GM19397 (cell line): Measurements from ENCODE around the gene ZIC1.

Source experiments
- ATAC-seq: cut with Tn5 transposase; IDR thresholded peaks from one replicate; pipeline ENCODE4 v1.9.1; 2021; ENCODE audit warnings: mild to moderate bottlenecking, moderate library complexity; ENCODE audit not compliant: unreplicated experiment

The ZIC1 gene

GRCh38 chr3:147420353-147421183, 11.4 kb downstream of the ZIC1 start:
- no peak for ATAC-seq

- no peak for ATAC-seq
Observed at GRCh38 chr3:147421184-147421912, 12.2 kb downstream of the ZIC1 start.

GRCh38 chr3:147422196-147422595, 13.0 kb downstream of the ZIC1 start:
- ATAC-seq, result no peak

- ATAC-seq, result no peak
Observed at GRCh38 chr3:147422601-147423536, 13.7 kb downstream of the ZIC1 start.

GRCh38 chr3:147423537-147423797, 14.3 kb downstream of the ZIC1 start:
- no peak for ATAC-seq

- no peak for ATAC-seq
Observed at GRCh38 chr3:147423798-147424580, 14.8 kb downstream of the ZIC1 start.

GRCh38 chr3:147424581-147425387, 15.6 kb downstream of the ZIC1 start:
- no peak for ATAC-seq

- ATAC-seq, result no peak
Observed at GRCh38 chr3:147425388-147425850, 16.3 kb downstream of the ZIC1 start.

GRCh38 chr3:147426931-147427330, 17.8 kb downstream of the ZIC1 start:
- ATAC-seq, result no peak

GRCh38 chr3:147427746-147428145, 18.6 kb downstream of the ZIC1 start:
- no peak for ATAC-seq

- ATAC-seq, result no peak
Observed at GRCh38 chr3:147428326-147428725, 19.2 kb downstream of the ZIC1 start.

- ATAC-seq, result no peak
Observed at GRCh38 chr3:147428754-147429153, 19.6 kb downstream of the ZIC1 start.

GRCh38 chr3:147431751-147432150, 22.6 kb downstream of the ZIC1 start:
- ATAC-seq, result no peak

- ATAC-seq, result no peak
Observed at GRCh38 chr3:147447224-147447623, 38.1 kb downstream of the ZIC1 start.

- ATAC-seq, result no peak
Observed at GRCh38 chr3:147449669-147450068, 40.5 kb downstream of the ZIC1 start.

- ATAC-seq, result no peak
Observed at GRCh38 chr3:147458995-147459704, 50.0 kb downstream of the ZIC1 start.

GRCh38 chr3:147462856-147463255, 53.7 kb downstream of the ZIC1 start:
- ATAC-seq, result no peak
